CD4-positive, alpha-beta T cell treated with Interleukin-15 for 1 hour (primary cell): Measurements from ENCODE around the gene BCL6.

Experiments
- DNase-seq: peaks from one replicate; pipeline ENCODE4 v3.0.0-alpha.2; 2020

The BCL6 gene

GRCh38 chr3:187738331-187739093 is 6.8 kb downstream of the BCL6 start:
- DNase-seq = peak; percentile 69

GRCh38 chr3:187738071-187738330 is 7.3 kb downstream of the BCL6 start:
- DNase-seq = no peak

- DNase-seq = peak; percentile 75
These were observed 7.7 kb downstream of the BCL6 start for GRCh38 chr3:187737368-187738070.

- DNase-seq = no peak
These were observed 8.3 kb downstream of the BCL6 start for GRCh38 chr3:187737006-187737367.

- peak; percentile 40 for DNase-seq
These were observed 8.8 kb downstream of the BCL6 start for GRCh38 chr3:187736418-187736871.

- no peak for DNase-seq
These were observed 9.4 kb downstream of the BCL6 start for GRCh38 chr3:187735837-187736236.

- DNase-seq = no peak
These were observed 9.9 kb downstream of the BCL6 start for GRCh38 chr3:187735383-187735782.

GRCh38 chr3:187734841-187735240 is 10.4 kb downstream of the BCL6 start:
- no peak for DNase-seq

- no peak for DNase-seq
These were observed 11.9 kb downstream of the BCL6 start for GRCh38 chr3:187733371-187733770.

GRCh38 chr3:187729598-187729997 is 15.7 kb downstream of the BCL6 start:
- DNase-seq = no peak

GRCh38 chr3:187728940-187729583 is 16.2 kb downstream of the BCL6 start:
- no peak for DNase-seq

GRCh38 chr3:187728248-187728647 is 17.0 kb downstream of the BCL6 start:
- DNase-seq = no peak

GRCh38 chr3:187726564-187726963 is 18.7 kb downstream of the BCL6 start:
- DNase-seq = no peak

GRCh38 chr3:187725653-187726370 is 19.5 kb downstream of the BCL6 start:
- DNase-seq = no peak

- DNase-seq = no peak
These were observed 20.0 kb downstream of the BCL6 start for GRCh38 chr3:187725224-187725623.

GRCh38 chr3:187722206-187722612 is 23.1 kb downstream of the BCL6 start:
- no peak for DNase-seq

- DNase-seq = no peak
These were observed 24.2 kb downstream of the BCL6 start for GRCh38 chr3:187721055-187721454.

GRCh38 chr3:187720337-187720670 is 25.0 kb downstream of the BCL6 start:
- DNase-seq = no peak

GRCh38 chr3:187719628-187720336 is 25.5 kb downstream of the BCL6 start:
- DNase-seq = no peak

GRCh38 chr3:187718802-187719201 is 26.5 kb downstream of the BCL6 start:
- DNase-seq = no peak

GRCh38 chr3:187717572-187717971 is 27.7 kb downstream of the BCL6 start:
- DNase-seq = no peak

- DNase-seq = peak; percentile 65
These were observed 30.8 kb downstream of the BCL6 start for GRCh38 chr3:187714404-187714979.

- DNase-seq = no peak
These were observed 31.8 kb downstream of the BCL6 start for GRCh38 chr3:187713504-187713903.
